ENCODE data around the gene SELENOM. TPM values are rescaled to one million over a fixed set of nuclear protein-coding genes. Genes with fewer than 3 reads are reported as not detected.

The SELENOM gene
- total and polyA plus RNA-seq, 2 donors: 113 to 1,134 TPM

- no peaks in the 10 kb centered on the region for H3K36me3 ChIP-seq (ENCODE audit: insufficient read depth)
- DNase-seq (ENCODE audit: extremely low spot score): no peak
- peak overlapping the region; percentile 91 for H3K27ac ChIP-seq (ENCODE audit: low read depth)
- 19% methylated on average over 5 of the region's 5 CpGs for WGBS
- no peaks in the 10 kb centered on the region for H3K4me1 ChIP-seq (ENCODE audit: insufficient read depth)
- no peak overlapping the region for H3K4me3 ChIP-seq (ENCODE audit: low read depth, low read length)
These were observed 52.2 kb downstream of the SELENOM start for GRCh38 chr22:31055117-31055634.

Other genes with a start within 250 kb of the SELENOM start
- gene MORC2, start 138.8 kb downstream of the SELENOM start, total RNA-seq: 18.1 TPM
- gene MORC2, start 138.8 kb downstream of the SELENOM start, polyA plus RNA-seq: 21.7 TPM
- gene TUG1, start 138.3 kb downstream of the SELENOM start, total RNA-seq: 120 TPM
- 48.7 TPM for gene TUG1, start 138.3 kb downstream of the SELENOM start, polyA plus RNA-seq
- 149 TPM for gene SMTN, start 26.2 kb downstream of the SELENOM start, total RNA-seq
- 1,750 TPM for gene SMTN, start 26.2 kb downstream of the SELENOM start, polyA plus RNA-seq
- 0.32 TPM for gene INPP5J, start 15.4 kb upstream of the SELENOM start, total RNA-seq
- gene INPP5J, start 15.4 kb upstream of the SELENOM start, polyA plus RNA-seq: 1.5 TPM
- gene PLA2G3, start 32.9 kb upstream of the SELENOM start, total RNA-seq: not detected
- gene PLA2G3, start 32.9 kb upstream of the SELENOM start, polyA plus RNA-seq: not detected
- gene RNF185, start 52.6 kb upstream of the SELENOM start, total RNA-seq: 23.3 TPM
- 31.1 TPM for gene RNF185, start 52.6 kb upstream of the SELENOM start, polyA plus RNA-seq
- gene LIMK2, start 104.7 kb upstream of the SELENOM start, total RNA-seq: 31.5 TPM
- 16.3 TPM for gene LIMK2, start 104.7 kb upstream of the SELENOM start, polyA plus RNA-seq
- 19.5 TPM for gene PIK3IP1, start 184.9 kb upstream of the SELENOM start, total RNA-seq
- 29.2 TPM for gene PIK3IP1, start 184.9 kb upstream of the SELENOM start, polyA plus RNA-seq
- 17.6 TPM for gene PATZ1, start 238.8 kb upstream of the SELENOM start, total RNA-seq
- gene PATZ1, start 238.8 kb upstream of the SELENOM start, polyA plus RNA-seq: 25.6 TPM